Measurements from ENCODE around the gene MSH5. TPM values are rescaled to one million over a fixed set of nuclear protein-coding genes. Genes with fewer than 3 reads are reported as not detected.

Gene MSH5
- total RNA-seq, 4 donors from 2014 or later, result 16.7 to 41.5 (median 22.1) TPM; not detected in 1

DNA sequence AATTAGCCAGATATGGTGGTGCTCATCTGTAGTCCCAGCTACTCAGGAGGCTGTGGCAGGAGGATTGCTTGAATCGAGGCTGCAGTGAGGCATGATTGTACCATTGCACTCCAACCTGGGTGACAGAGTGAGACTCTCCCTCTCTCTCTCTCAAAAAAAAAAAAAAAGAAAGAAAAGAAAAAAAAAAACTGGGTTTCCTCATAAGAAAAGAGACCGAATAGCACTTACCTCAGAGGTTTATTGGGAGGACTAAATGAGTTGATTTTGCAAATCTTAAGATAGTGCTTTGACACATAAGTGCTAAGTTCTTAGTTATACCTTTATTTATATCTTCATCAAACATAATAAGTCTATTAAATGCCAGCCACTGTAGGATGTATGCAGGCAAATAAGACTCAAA, 31.1 kb downstream of the MSH5 start:
- no peaks in the 10 kb centered on the region for H3K4me1 ChIP-seq
- no peaks in the 10 kb centered on the region for H3K36me3 ChIP-seq
- no peak for TF ChIP-seq POLR2A (IDR thresholded peaks at IDR 0.05)
- no peak overlapping the region for H3K4me3 ChIP-seq
- DNase-seq, result no peak
- no peaks in the 10 kb centered on the region for H3K9me3 ChIP-seq
- intact Hi-C loops (cut with DNase I; ENCODE audit: low total_unique reads), result no loop called here
- H3K27ac ChIP-seq, result no peak overlapping the region
- H3K27me3 ChIP-seq, result no peaks in the 10 kb centered on the region

DNA sequence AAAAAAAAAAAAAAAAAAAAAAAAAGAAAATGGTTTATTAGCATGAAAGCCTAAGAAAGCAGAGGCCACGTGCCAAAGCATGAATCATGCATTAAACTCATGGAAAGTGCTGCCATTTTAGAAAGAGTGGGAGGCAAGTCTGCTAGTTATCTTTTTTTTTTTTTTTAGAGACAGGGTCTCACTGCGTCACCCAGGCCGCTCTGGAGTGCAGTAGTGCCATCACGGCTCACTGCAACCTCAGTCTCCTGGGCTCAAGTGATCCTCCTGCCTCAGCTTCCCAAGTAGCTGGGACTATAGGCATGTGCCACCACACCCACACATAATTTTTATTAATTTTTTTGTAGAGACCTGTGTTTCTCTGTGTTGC, 32.2 kb downstream of the MSH5 start:
- Histone ChIP-seq H3K36me3 (no peaks in the 10 kb centered on the region), H3K27ac (no peak overlapping the region), H3K4me1 (peaks cover 3 to 6% of the 10 kb centered on the region in 2 donors), H3K9me3 (no peaks in the 10 kb centered on the region), H3K27me3 (no peaks in the 10 kb centered on the region), H3K4me3 (no peak overlapping the region)
- intact Hi-C loops (cut with DNase I; ENCODE audit: low total_unique reads), result no loop called here
- DNase-seq, result no peak
- TF ChIP-seq POLR2A (IDR thresholded peaks at IDR 0.05), result no peak
- TF ChIP-seq, protein P1, sequence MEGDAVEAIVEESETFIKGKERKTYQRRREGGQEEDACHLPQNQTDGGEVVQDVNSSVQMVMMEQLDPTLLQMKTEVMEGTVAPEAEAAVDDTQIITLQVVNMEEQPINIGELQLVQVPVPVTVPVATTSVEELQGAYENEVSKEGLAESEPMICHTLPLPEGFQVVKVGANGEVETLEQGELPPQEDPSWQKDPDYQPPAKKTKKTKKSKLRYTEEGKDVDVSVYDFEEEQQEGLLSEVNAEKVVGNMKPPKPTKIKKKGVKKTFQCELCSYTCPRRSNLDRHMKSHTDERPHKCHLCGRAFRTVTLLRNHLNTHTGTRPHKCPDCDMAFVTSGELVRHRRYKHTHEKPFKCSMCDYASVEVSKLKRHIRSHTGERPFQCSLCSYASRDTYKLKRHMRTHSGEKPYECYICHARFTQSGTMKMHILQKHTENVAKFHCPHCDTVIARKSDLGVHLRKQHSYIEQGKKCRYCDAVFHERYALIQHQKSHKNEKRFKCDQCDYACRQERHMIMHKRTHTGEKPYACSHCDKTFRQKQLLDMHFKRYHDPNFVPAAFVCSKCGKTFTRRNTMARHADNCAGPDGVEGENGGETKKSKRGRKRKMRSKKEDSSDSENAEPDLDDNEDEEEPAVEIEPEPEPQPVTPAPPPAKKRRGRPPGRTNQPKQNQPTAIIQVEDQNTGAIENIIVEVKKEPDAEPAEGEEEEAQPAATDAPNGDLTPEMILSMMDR (IDR thresholded peaks at IDR 0.05), result no peak

DNA sequence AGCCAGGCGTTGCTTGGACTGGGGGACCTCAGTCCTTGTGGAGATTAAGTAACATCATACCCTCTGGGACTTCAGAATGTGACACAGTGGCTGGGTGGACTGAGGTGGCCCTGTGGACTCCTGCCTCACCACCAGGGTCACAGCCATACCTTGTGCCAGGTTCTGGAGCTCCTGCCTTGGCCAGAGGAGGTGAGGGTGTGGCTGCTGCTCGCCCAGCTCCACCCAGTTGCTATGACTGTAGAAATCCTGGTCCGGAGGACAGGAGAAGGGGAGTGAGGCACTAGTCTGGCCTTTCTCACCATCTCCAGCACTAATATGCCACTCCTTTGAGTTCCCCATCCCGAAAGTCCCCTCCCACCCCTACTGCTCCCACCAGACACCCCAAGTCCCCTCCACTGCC, 35.4 kb downstream of the MSH5 start:
- TF ChIP-seq, protein P1 (IDR thresholded peaks at IDR 0.05), result no peak
- TF ChIP-seq POLR2A (IDR thresholded peaks at IDR 0.05), result no peak
- Histone ChIP-seq H3K36me3 (no peaks in the 10 kb centered on the region), H3K27ac (peak overlapping the region in 1 of 2 donors; percentile 88), H3K4me3 (no peak overlapping the region), H3K27me3 (no peaks in the 10 kb centered on the region), H3K4me1 (peaks cover 5 to 8% of the 10 kb centered on the region in 2 donors), H3K9me3 (no peaks in the 10 kb centered on the region)
- DNase-seq, result no peak
- intact Hi-C loops (cut with DNase I; ENCODE audit: low total_unique reads), result no loop called here

- Histone ChIP-seq H3K27me3 (no peaks in the 10 kb centered on the region), H3K27ac (peak overlapping the region; percentile 84 to 88), H3K4me3 (no peak overlapping the region), H3K36me3 (no peaks in the 10 kb centered on the region), H3K4me1 (peaks cover 5 to 8% of the 10 kb centered on the region in 2 donors), H3K9me3 (no peaks in the 10 kb centered on the region)
- intact Hi-C loops (cut with DNase I; ENCODE audit: low total_unique reads), result no loop called here
- no peak for DNase-seq
- TF ChIP-seq, protein P1 (IDR thresholded peaks at IDR 0.05), result no peak
- TF ChIP-seq POLR2A (IDR thresholded peaks at IDR 0.05), result no peak
Observed at GRCh38 chr6:31775633-31776484, 36.1 kb downstream of the MSH5 start.

- Histone ChIP-seq H3K36me3 (no peaks in the 10 kb centered on the region), H3K27ac (peak overlapping the region; percentile 84 to 88), H3K4me1 (peaks cover 5 to 8% of the 10 kb centered on the region in 2 donors), H3K27me3 (no peaks in the 10 kb centered on the region), H3K9me3 (no peaks in the 10 kb centered on the region), H3K4me3 (peak overlapping the region in 1 of 2 donors; percentile 1)
- intact Hi-C loops (cut with DNase I; ENCODE audit: low total_unique reads), result no loop called here
- TF ChIP-seq, protein P1 (IDR thresholded peaks at IDR 0.05), result no peak
- TF ChIP-seq POLR2A (IDR thresholded peaks at IDR 0.05), result no peak
- DNase-seq, result no peak
Observed at GRCh38 chr6:31776485-31776988, 36.7 kb downstream of the MSH5 start.
